Breast epithelium (tissue), 3 donors: ENCODE data around the gene UBL4B.

ENCODE experiments used
- CTCF ChIP-seq, 3 donors: fragments of 450-650 bp; IDR thresholded peaks; one replicate each; pipeline ENCODE4 v1.5.1; 2016 to 2017; ENCODE audit warnings: antibody characterized with exemption in 3 of 3, mild to moderate bottlenecking in 3 of 3, moderate library complexity in 3 of 3
- POLR2A ChIP-seq: fragments of 450-650 bp; IDR thresholded peaks from one replicate; pipeline ENCODE4 v1.6.1; 2016; ENCODE audit warnings: antibody characterized with exemption, mild to moderate bottlenecking, moderate library complexity

GRCh38 chr1:110155878-110156522 lies 43.8 kb downstream of the UBL4B start:
- no peak for TF ChIP-seq CTCF (IDR thresholded peaks at IDR 0.05)
- TF ChIP-seq POLR2A = no peak
